Neural cell (in vitro differentiated cells): Measurements from ENCODE around the gene ZNF446. TPM values are rescaled to one million over a fixed set of nuclear protein-coding genes. Genes with fewer than 3 reads are reported as not detected.
"Not testable (repeated sequence)": the region's sequence is repeated elsewhere in the genome, so short reads cannot be mapped to it uniquely, and the experiment has no call there.

Source experiments
- H2AFZ ChIP-seq: fragments of 200-600, 300-800 bp; sonication (generic), shearing (Covaris generic); 2 replicates; pipeline ENCODE4 v1.6.0; 2014; ENCODE audit warnings: low read depth, mild to moderate bottlenecking, antibody characterized with exemption, low read length, moderate library complexity
- H3F3A ChIP-seq: fragments of 200-600 bp; shearing (Covaris generic); 2 replicates; pipeline ENCODE4 v1.6.1; 2016; ENCODE audit warnings: mild to moderate bottlenecking, moderate library complexity, mixed read lengths, antibody characterized with exemption, low read length; ENCODE audit not compliant: insufficient read depth, poor library complexity, severe bottlenecking
- H3K27ac ChIP-seq: fragments of 200-600, 300-800 bp; sonication (generic), shearing (Covaris generic); 2 replicates; pipeline ENCODE4 v1.5.1; 2014; ENCODE audit warnings: mild to moderate bottlenecking, low read length, moderate library complexity
- H3K27me3 ChIP-seq: fragments of 300-800, 200-600 bp; sonication (generic), shearing (Covaris generic); 2 replicates; pipeline ENCODE4 v1.6.0; 2014; ENCODE audit warnings: mild to moderate bottlenecking, low read depth, low read length, moderate library complexity; ENCODE audit not compliant: insufficient read depth
- H3K36me3 ChIP-seq: fragments of 300-800, 200-600 bp; sonication (generic), shearing (Covaris generic); 2 replicates; pipeline ENCODE4 v1.5.1; 2014; ENCODE audit warnings: mild to moderate bottlenecking, antibody characterized with exemption, low read length, moderate library complexity; ENCODE audit not compliant: insufficient read depth
- H3K4me2 ChIP-seq: fragments of 300-800, 200-600 bp; sonication (generic), shearing (Covaris generic); 2 replicates; pipeline ENCODE4 v1.6.0; 2014; ENCODE audit warnings: mild to moderate bottlenecking, low read length
- H3K4me3 ChIP-seq: fragments of 300-800, 200-600 bp; sonication (generic), shearing (Covaris generic); 2 replicates; pipeline ENCODE4 v1.5.1; 2014; ENCODE audit warnings: mild to moderate bottlenecking, low read length, moderate library complexity
- H3K79me2 ChIP-seq: fragments of 200-600 bp; shearing (Covaris generic); replicated peaks from 2 replicates; pipeline ENCODE4 v1.6.0; 2014; ENCODE audit warnings: mild to moderate bottlenecking, low read length, moderate library complexity; ENCODE audit not compliant: insufficient read depth
- H3K9ac ChIP-seq: fragments of 300-800, 200-600 bp; sonication (generic), shearing (Covaris generic); 2 replicates; pipeline ENCODE4 v1.6.1; 2016; ENCODE audit warnings: mild to moderate bottlenecking, low read length, mixed read lengths
- H3K9me2 ChIP-seq: fragments of 200-600 bp; shearing (Covaris generic); 2 replicates; pipeline ENCODE4 v1.6.1; 2016; ENCODE audit warnings: mild to moderate bottlenecking, low read length, mixed read lengths; ENCODE audit not compliant: insufficient read depth
- H3K9me3 ChIP-seq: fragments of 200-600, 300-800 bp; sonication (generic), shearing (Covaris generic); 2 replicates; pipeline ENCODE4 v1.6.1; 2016; ENCODE audit warnings: mild to moderate bottlenecking, mixed run types, low read length, moderate library complexity, mixed read lengths
- H4K20me1 ChIP-seq: fragments of 200-600 bp; shearing (Covaris generic); 2 replicates; pipeline ENCODE4 v1.6.1; 2016; ENCODE audit warnings: mild to moderate bottlenecking, mixed run types; ENCODE audit not compliant: insufficient read depth
- CTCF ChIP-seq: fragments of 450-650 bp; IDR thresholded peaks from 2 replicates; pipeline ENCODE4 v1.5.1; 2014; ENCODE audit warnings: antibody characterized with exemption, mild to moderate bottlenecking, moderate library complexity; ENCODE audit not compliant: poor library complexity, severe bottlenecking
- EP300 ChIP-seq: fragments of 450-650 bp; conservative IDR thresholded peaks from 2 replicates; pipeline ENCODE4 v1.6.1; 2014; ENCODE audit warnings: antibody characterized with exemption, mild to moderate bottlenecking, moderate library complexity; ENCODE audit not compliant: poor library complexity, severe bottlenecking
- EZH2 ChIP-seq: fragments of 200-600, 300-800 bp; shearing (Covaris generic), sonication (generic); IDR thresholded peaks from 2 replicates; pipeline ENCODE4 v1.6.1; 2014; ENCODE audit warnings: antibody characterized with exemption, low read length, borderline replicate concordance, mild to moderate bottlenecking; ENCODE audit not compliant: insufficient read depth, poor library complexity, severe bottlenecking
- MXI1 ChIP-seq: fragments of 450-650 bp; conservative IDR thresholded peaks from 2 replicates; pipeline ENCODE4 v1.6.1; 2014; ENCODE audit warnings: antibody characterized with exemption, mild to moderate bottlenecking; ENCODE audit not compliant: poor library complexity, severe bottlenecking
- POLR2AphosphoS5 ChIP-seq: IDR thresholded peaks from 2 replicates; pipeline ENCODE4 v1.6.1; 2012
- RAD21 ChIP-seq: fragments of 450-650 bp; conservative IDR thresholded peaks from 2 replicates; pipeline ENCODE4 v1.6.1; 2014; ENCODE audit warnings: antibody characterized with exemption, mild to moderate bottlenecking, moderate library complexity
- REST ChIP-seq: IDR thresholded peaks from 2 replicates; pipeline ENCODE4 v1.6.1; 2012; ENCODE audit warnings: borderline replicate concordance
- SMC3 ChIP-seq: fragments of 450-650 bp; conservative IDR thresholded peaks from 2 replicates; pipeline ENCODE4 v1.6.1; 2014; ENCODE audit warnings: antibody characterized with exemption, mild to moderate bottlenecking, moderate library complexity; ENCODE audit not compliant: poor library complexity
- TAF1 ChIP-seq: IDR thresholded peaks from 2 replicates; pipeline ENCODE4 v1.6.1; 2012; ENCODE audit warnings: low read depth
- polyA plus RNA-seq: library from polyadenylated mRNA; depleted of rRNA; stranded (reverse); fragments of >200 nt; gene quantifications from 2 replicates; pipeline ENCODE4 v1.2.3, GENCODE V29; 2014

The ZNF446 gene
- polyA plus RNA-seq, 1 donor from 2014 or later, result 18.2 TPM

GRCh38 chr19:58483776-58484175, 7.6 kb downstream of the ZNF446 start:
- Histone ChIP-seq H3K79me2 (no peaks in the 10 kb centered on the region), H3K9ac (no peak overlapping the region), H3K4me2 (no peak overlapping the region), H3K9me2 (no peaks in the 10 kb centered on the region), H3K9me3 (no peaks in the 10 kb centered on the region), H4K20me1 (no peaks in the 10 kb centered on the region), H3F3A (no peaks in the 10 kb centered on the region), H2AFZ (no peak overlapping the region), H3K4me3 (no peak overlapping the region), H3K27me3 (no peaks in the 10 kb centered on the region), H3K27ac (no peak overlapping the region), H3K36me3 (no peaks in the 10 kb centered on the region)
- no peak for TF ChIP-seq RAD21
- no peak for TF ChIP-seq MXI1
- no peak for TF ChIP-seq CTCF
- no peak for TF ChIP-seq REST
- TF ChIP-seq TAF1, result no peak
- no peak for TF ChIP-seq EZH2
- TF ChIP-seq POLR2AphosphoS5, result no peak
- no peak for TF ChIP-seq SMC3
- no peak for TF ChIP-seq EP300

- not testable (repeated sequence) for H3K9me2 ChIP-seq
These were observed 8.2 kb downstream of the ZNF446 start for GRCh38 chr19:58484349-58484748.

GRCh38 chr19:58491393-58491792, 15.2 kb downstream of the ZNF446 start:
- Histone ChIP-seq H3K27me3 (no peaks in the 10 kb centered on the region), H3K79me2 (no peaks in the 10 kb centered on the region), H3K9ac (no peak overlapping the region), H3K4me3 (no peak overlapping the region), H3K27ac (no peak overlapping the region), H2AFZ (no peak overlapping the region), H3K36me3 (no peaks in the 10 kb centered on the region), H3K4me2 (no peak overlapping the region), H3K9me3 (no peaks in the 10 kb centered on the region), H3K9me2 (no peaks in the 10 kb centered on the region), H4K20me1 (no peaks in the 10 kb centered on the region), H3F3A (no peaks in the 10 kb centered on the region)
- no peak for TF ChIP-seq TAF1
- TF ChIP-seq EZH2, result no peak
- TF ChIP-seq RAD21, result no peak
- TF ChIP-seq POLR2AphosphoS5, result no peak
- no peak for TF ChIP-seq REST
- TF ChIP-seq SMC3, result no peak
- TF ChIP-seq MXI1, result no peak
- no peak for TF ChIP-seq CTCF
- no peak for TF ChIP-seq EP300

More at GRCh38 chr19:58484349-58484748, 8.2 kb downstream of the ZNF446 start:
- not testable (repeated sequence) for H3K79me2 ChIP-seq, H3F3A ChIP-seq, H3K9me3 ChIP-seq, H3K36me3 ChIP-seq, H3K4me2 ChIP-seq, H3K27ac ChIP-seq, H3K9ac ChIP-seq, H4K20me1 ChIP-seq, H2AFZ ChIP-seq, H3K4me3 ChIP-seq, H3K27me3 ChIP-seq
